ENCODE measurements around the gene KIF11.
A peak's percentile ranks its signal among the peaks of the same experiment; 100 is the strongest.
"Not testable (repeated sequence)": the region's sequence is repeated elsewhere in the genome, so short reads cannot be mapped to it uniquely, and the experiment has no call there.

KIF11 gene

DNA sequence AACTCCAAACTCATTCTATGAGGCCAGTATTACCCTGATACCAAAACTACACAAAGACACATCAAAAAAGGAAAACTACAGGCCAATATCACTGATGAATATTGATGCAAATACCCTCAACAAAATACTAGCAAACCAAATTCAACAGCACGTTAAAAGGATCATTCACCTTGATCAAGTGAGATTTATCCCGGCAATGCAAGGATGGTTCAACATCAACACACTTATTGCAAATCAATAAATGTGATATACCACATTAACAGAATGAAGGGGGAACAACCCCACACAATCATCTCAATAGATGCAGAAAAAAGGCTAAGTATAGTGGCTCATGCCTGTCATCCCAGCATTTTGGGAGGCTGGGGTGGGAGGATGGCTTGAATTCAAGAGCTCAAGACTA, 39.0 kb upstream of the KIF11 start:
- in situ Hi-C loops (cut with HindIII; ENCODE audit: low sequenced_read_pairs): no loop called here
- H3K4me3 ChIP-seq (ENCODE audit: low read depth, low read length): no peak overlapping the region
- no peak for DNase-seq (ENCODE audit: low read depth)
- TF ChIP-seq CTCF (IDR thresholded peaks at IDR 0.05; ENCODE audit: low read depth, low read length, missing control alignments): no peak

DNA sequence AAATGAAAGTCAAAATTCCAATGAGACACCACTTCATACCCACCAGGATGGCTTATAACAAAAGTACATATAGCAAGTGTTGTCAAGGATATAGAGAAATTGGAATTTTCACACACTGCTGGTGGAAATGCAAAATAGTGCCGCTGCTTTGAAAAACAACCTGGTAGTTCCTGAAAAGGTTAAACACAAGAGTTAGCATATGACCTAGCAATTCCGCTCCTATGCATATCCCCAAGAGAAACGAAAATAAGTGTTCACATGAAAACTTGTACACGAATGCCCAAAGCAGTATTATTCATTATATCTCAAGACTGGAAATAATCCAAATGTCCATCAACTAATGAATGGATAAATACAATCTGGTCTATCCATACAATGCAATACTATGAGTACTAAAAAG, 33.9 kb upstream of the KIF11 start:
- in situ Hi-C loops (cut with HindIII; ENCODE audit: low sequenced_read_pairs): no loop called here
- TF ChIP-seq CTCF (IDR thresholded peaks at IDR 0.05; ENCODE audit: low read depth, low read length, missing control alignments): no peak
- no peak overlapping the region for H3K4me3 ChIP-seq (ENCODE audit: low read depth, low read length)
- no peak for DNase-seq (ENCODE audit: low read depth)

DNA sequence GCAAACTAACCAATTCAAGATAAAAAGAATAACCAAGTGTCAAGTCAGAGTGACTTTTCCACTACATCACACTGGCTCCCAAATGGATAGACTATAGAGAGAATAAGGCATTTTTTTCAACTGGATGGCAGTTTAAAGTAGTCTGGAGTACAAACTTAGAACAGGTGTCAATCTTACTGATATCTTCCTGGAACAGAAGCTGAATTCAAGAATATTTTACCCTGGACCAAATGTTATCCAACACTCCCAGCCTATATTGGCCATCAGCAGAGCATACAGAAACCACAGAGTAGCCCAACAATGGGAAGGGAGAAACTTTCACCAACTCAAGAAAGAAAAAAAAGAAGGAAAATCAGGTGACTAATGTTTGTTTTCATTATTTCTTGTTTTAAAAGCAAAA, 30.5 kb upstream of the KIF11 start:
- no peak for TF ChIP-seq CTCF (IDR thresholded peaks at IDR 0.05; ENCODE audit: low read depth, low read length, missing control alignments)
- DNase-seq (ENCODE audit: low read depth): no peak
- H3K4me3 ChIP-seq (ENCODE audit: low read depth, low read length): no peak overlapping the region
- in situ Hi-C loops (cut with HindIII; ENCODE audit: low sequenced_read_pairs): no loop called here

DNA sequence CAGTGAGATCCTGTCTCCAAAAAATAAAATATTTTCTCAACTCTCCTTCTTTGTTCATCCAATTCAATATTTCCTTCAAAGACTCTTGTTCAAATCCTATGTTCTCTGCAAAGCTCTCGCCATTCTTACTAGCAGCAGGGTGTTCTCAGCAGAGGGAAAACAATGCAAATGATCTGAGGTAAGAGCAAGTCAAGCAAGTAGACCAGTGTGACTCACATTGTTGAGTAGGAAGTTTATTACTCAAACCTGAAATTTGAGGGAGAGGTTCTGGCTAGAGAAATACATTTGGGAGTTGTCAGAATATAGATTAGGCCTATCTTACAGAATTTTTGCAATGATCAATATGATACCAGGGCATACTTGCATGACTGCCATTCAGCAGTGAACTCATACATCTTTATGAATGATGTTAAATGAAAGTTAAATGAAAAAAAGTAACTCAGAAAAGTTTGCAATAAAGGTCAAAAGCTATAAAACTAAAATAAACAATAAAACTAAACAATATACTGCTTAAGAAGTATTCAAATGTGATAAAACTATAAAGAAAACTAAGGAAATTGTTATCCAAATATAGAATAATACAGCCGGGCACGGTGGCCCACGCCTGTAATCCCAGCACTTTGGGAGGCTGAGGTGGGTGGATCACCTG, 24.9 kb upstream of the KIF11 start:
- no peak for TF ChIP-seq CTCF (IDR thresholded peaks at IDR 0.05; ENCODE audit: low read depth, low read length, missing control alignments)
- in situ Hi-C loops (cut with HindIII; ENCODE audit: low sequenced_read_pairs): no loop called here
- peak; percentile 59 for DNase-seq (ENCODE audit: low read depth)
- H3K4me3 ChIP-seq (ENCODE audit: low read depth, low read length): no peak overlapping the region

- H3K4me3 ChIP-seq (ENCODE audit: low read depth, low read length): no peak overlapping the region
- DNase-seq (ENCODE audit: low read depth): no peak
- in situ Hi-C loops (cut with HindIII; ENCODE audit: low sequenced_read_pairs): no loop called here
- TF ChIP-seq CTCF (IDR thresholded peaks at IDR 0.05; ENCODE audit: low read depth, low read length, missing control alignments): no peak
Observed at GRCh38 chr10:92569071-92569470, 23.9 kb upstream of the KIF11 start.

GRCh38 chr10:92569663-92570062, 23.3 kb upstream of the KIF11 start:
- DNase-seq (ENCODE audit: low read depth); in situ Hi-C loops (cut with HindIII; ENCODE audit: low sequenced_read_pairs); H3K4me3 ChIP-seq (ENCODE audit: low read depth, low read length): not testable (repeated sequence)

- in situ Hi-C loops (cut with HindIII; ENCODE audit: low sequenced_read_pairs): no loop called here
- TF ChIP-seq CTCF (IDR thresholded peaks at IDR 0.05; ENCODE audit: low read depth, low read length, missing control alignments): no peak
- H3K4me3 ChIP-seq (ENCODE audit: low read depth, low read length): peak overlapping the region; percentile 85
- no peak for DNase-seq (ENCODE audit: low read depth)
Observed at GRCh38 chr10:92571649-92572048, 21.3 kb upstream of the KIF11 start.

Data from astrocyte of the cerebellum (primary cell).